Nucleus accumbens (tissue), 56 donors: Measurements from ENCODE around the gene CPAMD8.

Experiments used
- DNase-seq, 56 donors: peaks; one replicate each; lab custom pipeline; 2025; lab: John Stamatoyannopoulos, UW

CPAMD8 gene

GRCh38 chr19:16896146-16897028, 130.2 kb downstream of the CPAMD8 start:
- DNase-seq: no peak

GRCh38 chr19:16895467-16896145, 131.0 kb downstream of the CPAMD8 start:
- peak in 4 of 56 donors; percentile 1 to 23 (median 8) for DNase-seq

- no peak for DNase-seq
Measured at GRCh38 chr19:16894080-16894479, 132.5 kb downstream of the CPAMD8 start.

GRCh38 chr19:16893686-16893989, 133.0 kb downstream of the CPAMD8 start:
- no peak for DNase-seq

GRCh38 chr19:16892868-16893685, 133.5 kb downstream of the CPAMD8 start:
- DNase-seq: no peak

GRCh38 chr19:16892436-16892835, 134.2 kb downstream of the CPAMD8 start:
- DNase-seq: no peak

DNA sequence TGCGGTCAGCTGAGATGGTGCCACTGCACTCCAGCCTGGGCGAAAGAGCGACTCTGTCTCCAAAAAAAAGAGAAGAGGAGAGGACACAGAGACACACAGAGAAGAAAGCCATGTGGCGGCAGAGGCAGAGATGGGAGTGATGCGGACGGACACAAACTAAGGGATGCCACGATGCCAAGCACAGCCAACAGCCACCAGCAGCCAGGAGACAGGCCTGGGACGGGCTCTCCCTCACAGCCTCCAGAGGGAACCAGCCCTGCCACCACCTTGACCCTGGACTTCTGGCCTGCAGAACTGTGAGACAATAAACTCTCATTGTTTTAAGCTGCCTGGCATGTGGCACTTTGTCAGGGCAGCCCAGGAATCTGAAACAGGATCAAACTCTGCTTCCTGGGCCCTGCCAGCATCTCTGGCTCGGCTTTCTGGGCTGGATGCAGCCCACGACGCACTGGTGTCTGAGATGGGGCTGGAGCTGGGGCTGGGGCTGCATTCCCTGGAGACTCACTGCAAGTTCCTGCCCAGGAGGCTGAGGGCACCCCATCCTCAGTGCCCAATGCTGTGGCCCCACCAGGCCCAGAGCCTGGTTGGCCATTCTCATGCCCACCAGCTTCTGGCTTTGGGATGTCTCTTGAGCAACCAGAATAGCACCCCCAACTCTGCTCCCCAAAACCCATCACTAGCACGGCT, 134.8 kb downstream of the CPAMD8 start:
- DNase-seq: no peak

- DNase-seq: no peak
Measured at GRCh38 chr19:16890461-16891184, 136.0 kb downstream of the CPAMD8 start.

DNA sequence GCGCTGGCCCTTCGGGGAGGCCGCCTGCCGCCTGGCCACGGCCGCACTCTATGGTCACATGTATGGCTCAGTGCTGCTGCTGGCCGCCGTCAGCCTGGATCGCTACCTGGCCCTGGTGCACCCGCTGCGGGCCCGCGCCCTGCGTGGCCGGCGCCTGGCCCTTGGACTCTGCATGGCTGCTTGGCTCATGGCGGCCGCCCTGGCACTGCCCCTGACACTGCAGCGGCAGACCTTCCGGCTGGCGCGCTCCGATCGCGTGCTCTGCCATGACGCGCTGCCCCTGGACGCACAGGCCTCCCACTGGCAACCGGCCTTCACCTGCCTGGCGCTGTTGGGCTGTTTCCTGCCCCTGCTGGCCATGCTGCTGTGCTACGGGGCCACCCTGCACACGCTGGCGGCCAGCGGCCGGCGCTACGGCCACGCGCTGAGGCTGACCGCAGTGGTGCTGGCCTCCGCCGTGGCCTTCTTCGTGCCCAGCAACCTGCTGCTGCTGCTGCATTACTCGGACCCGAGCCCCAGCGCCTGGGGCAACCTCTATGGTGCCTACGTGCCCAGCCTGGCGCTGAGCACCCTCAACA, 136.6 kb downstream of the CPAMD8 start:
- peak in 1 of 56 donors; percentile 13 for DNase-seq

- no peak for DNase-seq
Measured at GRCh38 chr19:16889366-16889882, 137.2 kb downstream of the CPAMD8 start.

DNA sequence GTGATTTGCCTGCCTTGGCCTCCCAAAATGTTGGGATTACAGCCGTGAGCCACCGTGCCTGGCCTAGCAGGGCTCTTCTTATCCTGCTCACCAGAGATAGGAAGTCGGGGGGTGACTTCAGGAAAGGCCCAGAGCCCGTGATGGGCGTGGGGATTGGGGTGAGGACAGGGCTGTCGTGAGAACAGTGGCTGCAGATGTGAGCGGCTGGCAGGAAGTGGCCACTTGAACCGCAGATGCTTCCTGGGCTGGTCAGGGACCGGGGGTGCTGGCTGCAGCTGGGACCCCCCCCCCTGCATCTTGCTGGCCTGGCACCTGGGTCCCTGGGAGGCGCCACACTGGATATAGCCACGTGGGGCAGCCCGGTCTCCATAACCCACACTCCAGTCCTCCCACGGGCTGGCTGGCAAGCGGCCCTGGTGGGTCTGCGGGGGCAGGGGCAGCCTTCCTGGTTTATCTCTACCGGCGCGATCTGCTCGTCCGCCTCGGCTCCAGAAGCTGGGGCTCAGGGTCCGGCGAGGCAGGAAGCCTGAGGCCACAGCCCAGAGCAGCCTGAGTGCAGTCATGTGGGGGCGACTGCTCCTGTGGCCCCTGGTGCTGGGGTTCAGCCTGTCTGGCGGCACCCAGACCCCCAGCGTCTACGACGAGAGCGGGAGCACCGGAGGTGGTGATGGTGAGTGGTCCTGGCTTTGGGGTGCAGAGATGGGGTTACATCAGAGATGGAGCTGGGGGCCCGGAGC, 137.8 kb downstream of the CPAMD8 start, which contains the start of gene F2RL3:
Gene F2RL3 (plus strand): TSS at position 371 of the 737 bp plus-strand sequence. CDS start 191 bp downstream, at position 562.
- DNase-seq: no peak

DNA sequence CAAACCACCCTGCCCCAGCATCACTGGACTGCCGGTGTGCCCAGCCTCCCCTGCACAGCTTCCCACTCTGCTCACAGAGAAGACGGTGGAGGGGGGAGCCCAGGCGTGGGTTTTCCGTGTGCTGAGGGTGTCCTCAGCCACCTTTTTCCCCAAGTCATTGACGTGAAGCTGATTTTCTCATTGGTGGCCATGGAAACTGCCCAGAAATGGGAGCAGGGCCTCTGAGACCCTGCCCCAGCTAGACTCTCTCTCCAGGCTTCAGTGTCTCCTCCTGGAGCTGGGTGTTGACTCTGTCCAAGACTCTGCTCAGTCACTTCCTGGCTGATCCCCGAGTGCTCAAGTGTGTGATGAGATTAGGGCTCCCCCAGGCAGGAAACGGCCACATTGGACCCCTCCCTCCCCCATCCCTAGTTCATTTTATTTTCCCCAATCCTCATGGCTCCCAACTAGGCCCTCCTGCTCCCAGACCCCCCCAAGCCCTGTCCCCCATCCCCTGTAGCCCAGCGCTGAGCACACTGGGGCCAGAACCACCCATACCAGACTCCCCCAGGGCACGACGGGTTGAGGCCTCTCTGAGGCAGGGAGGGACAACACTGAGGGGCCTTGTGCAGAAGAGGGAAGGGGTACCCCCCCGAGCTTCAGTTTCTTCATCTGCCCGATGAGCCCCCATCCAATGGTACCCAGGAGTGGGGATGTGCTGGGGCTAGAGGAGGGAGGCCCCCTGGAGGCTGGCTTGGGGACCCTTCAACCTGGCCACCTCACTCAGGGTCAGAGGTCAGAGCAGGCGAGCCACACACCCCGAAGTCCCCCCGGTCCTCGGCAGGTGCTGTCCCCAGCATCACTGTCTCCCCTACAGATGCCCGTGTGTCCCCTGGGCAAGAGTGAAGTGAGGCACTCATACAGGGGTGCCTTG, 139.0 kb downstream of the CPAMD8 start:
- no peak for DNase-seq

GRCh38 chr19:16886305-16886880, 140.2 kb downstream of the CPAMD8 start:
- no peak for DNase-seq

GRCh38 chr19:16885166-16885565, 141.4 kb downstream of the CPAMD8 start:
- no peak for DNase-seq

DNA sequence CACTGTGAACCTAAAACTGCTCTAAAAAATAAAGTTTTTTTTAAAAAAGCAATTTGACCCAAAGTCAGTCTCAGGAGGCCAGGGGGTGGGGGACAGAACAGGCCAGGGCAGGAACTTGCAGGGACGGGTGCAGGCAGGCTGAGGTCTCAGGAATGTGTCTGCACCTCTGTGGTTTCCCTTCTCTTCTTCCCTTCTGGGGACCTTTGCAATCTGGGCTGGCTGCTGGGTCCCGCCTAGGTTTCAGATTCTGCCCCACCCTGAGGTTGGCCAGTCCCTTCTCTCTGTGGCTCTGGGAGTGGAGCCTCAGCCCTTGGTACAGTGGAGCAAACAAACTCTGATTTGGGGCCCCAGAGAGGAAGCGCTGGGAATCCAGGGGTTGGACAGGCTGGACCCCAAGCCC, 143.1 kb downstream of the CPAMD8 start:
- DNase-seq: no peak

- no peak for DNase-seq
Measured at GRCh38 chr19:16882146-16882545, 144.5 kb downstream of the CPAMD8 start.
